Heart right ventricle (tissue), 16 donors: ENCODE data around the gene STK39. TPM values are rescaled to one million over a fixed set of nuclear protein-coding genes. Genes with fewer than 3 reads are reported as not detected.

Source experiments
- ATAC-seq, 8 donors: fragments of 200-7000 bp; cut with Tn5 transposase; one replicate each; pipeline ENCODE4 v1.9.1; 2020; ENCODE audit warnings: mild to moderate bottlenecking in 8 of 8, moderate library complexity in 8 of 8, moderate number of reproducible peaks in 1 of 8
- DNase-seq, 2 donors: peaks; one replicate each; pipeline ENCODE4 v3.0.0-alpha.2; 2020
- H3K27ac ChIP-seq, 10 donors: fragments of 200-600 bp; sonication (generic) in 2 of 10; one replicate each; pipeline versions ENCODE4 v1.5.0 to v1.8.0; 2020 to 2022; ENCODE audit warnings: mild to moderate bottlenecking in 3 of 10
- H3K27me3 ChIP-seq, 7 donors: fragments of 200-600 bp; one replicate each; pipeline ENCODE4 v1.8.0; 2021 to 2022; ENCODE audit warnings: mild to moderate bottlenecking in 2 of 7
- H3K36me3 ChIP-seq, 9 donors: fragments of 200-600 bp; sonication (generic) in 1 of 9; one replicate each; pipeline versions ENCODE4 v1.5.0 to v1.8.0; 2020 to 2022; ENCODE audit warnings: mild to moderate bottlenecking in 2 of 9
- H3K4me1 ChIP-seq, 9 donors: fragments of 200-600 bp; sonication (generic) in 1 of 9; one replicate each; pipeline versions ENCODE4 v1.5.0 to v1.8.0; 2020 to 2022; ENCODE audit warnings: mild to moderate bottlenecking in 4 of 9
- H3K4me3 ChIP-seq, 10 donors: fragments of 200-600 bp; sonication (generic) in 2 of 10; one replicate each; pipeline versions ENCODE4 v1.5.0 to v1.8.0; 2020 to 2022; ENCODE audit warnings: mild to moderate bottlenecking in 7 of 10, moderate library complexity in 2 of 10
- H3K9me3 ChIP-seq, 11 donors: fragments of 200-600 bp in 10 of 11; sonication (generic) in 2 of 11; one replicate each; pipeline versions ENCODE4 v1.5.0 to v1.8.0; 2013 to 2022; ENCODE audit warnings: mild to moderate bottlenecking in 2 of 11, control low read depth in 1 of 11, moderate library complexity in 1 of 11
- CTCF ChIP-seq, 9 donors: fragments of 200-600 bp; sonication (generic) in 2 of 9; IDR thresholded peaks; one replicate each; pipeline versions ENCODE4 v1.5.0 to v1.8.0; 2021 to 2022; ENCODE audit warnings: antibody characterized with exemption in 9 of 9, mild to moderate bottlenecking in 5 of 9, moderate library complexity in 1 of 9
- WGBS, 2 donors: extraction: QIAGEN DNeasy Blood & Tissue Kit; methylation state at CpG; one replicate each; pipeline ENCODE4 v1.1.7; 2013; ENCODE audit warnings: inconsistent platforms in 1 of 2; 5-methylcytosine and 5-hydroxymethylcytosine counted together
- intact Hi-C, 10 donors: fragments of 100-400 bp; cut with DNase I; formaldehyde crosslinking; loops; one replicate each; pipeline versions ENCODE4 v1.11.1 to v1.14.2; 2022
- polyA plus RNA-seq, 2 donors: library from polyadenylated mRNA; stranded (reverse); fragments of 200-250 nt; gene quantifications; one replicate each; pipeline ENCODE4 v1.2.3, GENCODE V29; 2013
- total RNA-seq, 10 donors: library from RNA; stranded (reverse); fragmentation: NEBNext Ultra II Directional in 3 of 10; extraction: Animal tissue kit (Norgen Biotek cat#: 25700) in 3 of 10; gene quantifications; one replicate each; pipeline versions ENCODE4 v1.2.1 to v1.2.4, GENCODE V29; 2021 to 2023
- donor health status: Arrhythmogenic right ventricular cardiomyopathy.
- donor health status: ischemic (EF 13 %, LVEDD 7.1; RV severe dilation, severe dysfunction).
- donor health status: healthy with polysubstance abuse.
- donor health status: DM: no; HTN: yes; CAD: no.
- donor health status: DM: no; HTN: no; CAD: no.
- donor health status: ischemic (EF 25% LVEDD 6.9; RV normal size, moderate dysfunction).
- donor health status: ischemic (EF 25% LVEDD 5.7; RV mildly dilated, moderate dysfunction).
- donor health status: healthy.
- donor health status: DM: yes; HTN: yes; CAD: no.
- donor health status: Ischemic cardiomyopathy.
- donor health status: ischemic (EF 35%, LVEDD 5.7; RV mildly dilated, moderate dysfunction).
- donor health status: nonischemic (EF 11% LVEDD 7.7; RV severe dilation, severe dysfunction).
- donor health status: DM: yes; HTN: yes; CAD: no.
- donor health status: PGD.
- donor health status: ischemic (EF 29% LVEDD 5.4; RV normal size, mild dysfunction).
- donor health status: nonischemic (EF 23%, LVEDD 6.1; RV moderate dilation, normal function).

STK39 gene
- total and polyA plus RNA-seq, 12 donors, result 15.2 to 35.5 (median 19.6) TPM

GRCh38 chr2:168003876-168004275 is 243.5 kb downstream of the STK39 start:
- H3K27me3 ChIP-seq, result no peaks in the 10 kb centered on the region
- ATAC-seq, result no peak
- DNase-seq, result no peak
- intact Hi-C loops, result no loop called here
- no peak overlapping the region for H3K27ac ChIP-seq
- H3K4me1 ChIP-seq, result peaks cover 0 to 11% (median 0%) of the 10 kb centered on the region in 9 donors
- no peak for TF ChIP-seq CTCF (IDR thresholded peaks at IDR 0.05)
- no peaks in the 10 kb centered on the region for H3K9me3 ChIP-seq
- H3K36me3 ChIP-seq, result peaks cover 0 to 8% (median 0%) of the 10 kb centered on the region in 9 donors
- 97 to 100% methylated on average over 3 of the region's 3 CpGs for WGBS, 2 donors
- no peak overlapping the region for H3K4me3 ChIP-seq

DNA sequence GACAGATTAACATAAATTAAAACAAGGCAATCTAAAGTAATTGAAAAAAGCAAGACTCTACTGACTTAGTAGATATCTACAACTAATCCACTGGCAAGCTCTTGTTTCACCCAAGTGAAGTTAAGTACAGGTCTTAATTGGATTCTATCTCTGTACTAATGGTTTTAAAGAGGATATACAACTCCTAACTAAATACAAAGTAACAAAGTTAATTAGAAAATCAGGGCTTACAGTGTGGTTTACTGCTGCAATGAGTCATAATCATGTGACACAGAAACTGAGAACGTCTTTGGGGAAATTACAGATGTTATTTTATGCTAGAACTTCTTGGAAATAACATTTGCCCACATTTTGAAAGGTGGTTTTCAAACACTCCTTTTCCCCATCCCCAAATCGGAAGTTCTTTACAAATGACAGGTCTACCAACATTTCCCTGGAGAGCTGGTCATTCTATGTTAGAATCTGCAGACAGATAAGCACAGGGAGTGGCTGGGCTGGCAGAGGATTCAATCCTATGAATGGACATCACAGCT is 245.3 kb downstream of the STK39 start:
- Histone ChIP-seq H3K4me1 (peaks cover 0 to 10% (median 0%) of the 10 kb centered on the region in 9 donors), H3K9me3 (no peaks in the 10 kb centered on the region), H3K27ac (no peak overlapping the region), H3K4me3 (no peak overlapping the region), H3K27me3 (no peaks in the 10 kb centered on the region), H3K36me3 (peaks cover 0 to 5% (median 0%) of the 10 kb centered on the region in 9 donors)
- 52 to 64% methylated on average over 2 of the region's 2 CpGs for WGBS, 2 donors
- no peak for TF ChIP-seq CTCF (IDR thresholded peaks at IDR 0.05)
- DNase-seq (no peak), ATAC-seq (no peak)
- intact Hi-C loops, result no loop called here

DNA sequence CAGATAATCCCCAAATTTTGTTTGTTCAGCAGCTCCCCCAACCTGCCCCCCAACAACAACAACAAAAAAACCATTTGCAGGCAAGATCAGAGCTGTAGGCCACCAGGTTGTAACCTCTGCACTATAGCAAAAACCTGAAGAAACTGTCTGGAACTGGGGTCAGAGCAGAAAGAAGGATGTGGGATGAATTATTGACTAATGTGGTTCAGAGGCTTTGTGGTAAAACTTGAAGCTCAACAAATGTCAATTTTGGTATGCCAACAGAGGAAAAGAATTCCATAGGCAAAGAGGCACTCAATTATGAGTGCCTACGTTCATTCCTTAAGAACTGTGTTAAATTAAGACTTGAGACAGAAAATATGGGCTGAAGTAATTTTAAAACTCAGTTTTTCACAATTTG is 255.1 kb downstream of the STK39 start:
- DNase-seq (no peak), ATAC-seq (no peak)
- H3K27me3 ChIP-seq, result no peaks in the 10 kb centered on the region
- WGBS, 2 donors, result 98% methylated on average over 1 of the region's 1 CpG
- H3K27ac ChIP-seq, result no peak overlapping the region
- no peaks in the 10 kb centered on the region for H3K9me3 ChIP-seq
- H3K36me3 ChIP-seq, result peaks cover 0 to 12% (median 0%) of the 10 kb centered on the region in 9 donors
- H3K4me3 ChIP-seq, result no peak overlapping the region
- TF ChIP-seq CTCF (IDR thresholded peaks at IDR 0.05), result no peak
- intact Hi-C loops, result no loop called here
- peaks cover 0 to 12% (median 4%) of the 10 kb centered on the region in 9 donors for H3K4me1 ChIP-seq

GRCh38 chr2:167990062-167990461 is 257.3 kb downstream of the STK39 start:
- H3K4me1 ChIP-seq, result peaks cover 0 to 12% (median 4%) of the 10 kb centered on the region in 9 donors
- no peak overlapping the region for H3K4me3 ChIP-seq
- DNase-seq, result no peak
- WGBS, 2 donors, result 48 to 60% methylated on average over 4 of the region's 4 CpGs
- no peak for TF ChIP-seq CTCF (IDR thresholded peaks at IDR 0.05)
- intact Hi-C loops, result no loop called here
- peak in 3 of 8 donors; percentile 44 to 62 (median 56) for ATAC-seq
- H3K27ac ChIP-seq, result no peak overlapping the region
- H3K27me3 ChIP-seq, result no peaks in the 10 kb centered on the region
- no peaks in the 10 kb centered on the region for H3K36me3 ChIP-seq
- H3K9me3 ChIP-seq, result no peaks in the 10 kb centered on the region
